Cortex of kidney (tissue), 1 donor: Measurements from ENCODE around the gene KRTAP2-4.
"Not testable (repeated sequence)": the region's sequence is repeated elsewhere in the genome, so short reads cannot be mapped to it uniquely, and the experiment has no call there.

Experiments used
- DNase-seq: peaks from one replicate; lab custom pipeline; 2025; lab: John Stamatoyannopoulos, UW

The KRTAP2-4 gene, protein sequence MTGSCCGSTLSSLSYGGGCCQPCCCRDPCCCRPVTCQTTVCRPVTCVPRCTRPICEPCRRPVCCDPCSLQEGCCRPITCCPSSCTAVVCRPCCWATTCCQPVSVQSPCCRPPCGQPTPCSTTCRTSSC

DNA sequence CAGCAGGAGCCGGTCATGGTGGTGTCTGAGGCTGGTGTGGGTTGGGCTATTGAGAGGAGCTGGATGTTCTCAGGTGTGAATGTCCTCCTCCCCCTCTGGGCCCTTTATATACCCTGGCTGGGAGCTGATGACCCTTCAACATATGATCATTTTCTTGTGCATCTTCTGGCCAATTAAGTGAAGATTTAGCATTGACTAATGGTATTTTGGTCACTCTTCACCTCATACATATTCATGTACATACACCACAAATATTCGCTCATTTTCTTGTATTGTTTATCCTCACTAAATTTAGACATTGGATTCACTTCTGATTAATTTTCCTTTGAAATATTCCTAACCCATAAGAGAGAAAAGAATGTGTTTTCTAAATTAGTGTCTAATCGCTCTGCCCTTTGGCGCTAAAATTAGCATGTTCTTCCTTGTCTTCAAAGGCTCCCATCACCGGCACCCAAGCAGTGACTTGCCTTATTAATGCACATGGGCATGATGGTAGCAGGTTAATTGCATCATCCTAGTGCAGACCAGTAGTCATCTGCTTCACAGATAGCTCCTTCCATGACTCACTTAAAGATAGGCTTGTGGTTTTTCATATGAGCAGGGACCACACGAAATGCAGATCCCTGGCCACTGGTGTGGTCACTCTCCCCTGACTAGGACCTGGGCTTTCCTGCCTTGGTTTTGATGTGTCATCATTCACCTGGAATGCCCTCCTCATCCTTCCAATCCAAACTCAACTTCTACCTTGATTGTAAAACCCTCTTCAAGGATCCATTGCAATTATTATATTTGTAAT lies at the start of gene KRTAP2-4:
Gene KRTAP2-4 (minus strand): TSS at position 51 of the 796 bp plus-strand sequence. CDS start 34 bp downstream, at position 17.
- DNase-seq = no peak

DNA sequence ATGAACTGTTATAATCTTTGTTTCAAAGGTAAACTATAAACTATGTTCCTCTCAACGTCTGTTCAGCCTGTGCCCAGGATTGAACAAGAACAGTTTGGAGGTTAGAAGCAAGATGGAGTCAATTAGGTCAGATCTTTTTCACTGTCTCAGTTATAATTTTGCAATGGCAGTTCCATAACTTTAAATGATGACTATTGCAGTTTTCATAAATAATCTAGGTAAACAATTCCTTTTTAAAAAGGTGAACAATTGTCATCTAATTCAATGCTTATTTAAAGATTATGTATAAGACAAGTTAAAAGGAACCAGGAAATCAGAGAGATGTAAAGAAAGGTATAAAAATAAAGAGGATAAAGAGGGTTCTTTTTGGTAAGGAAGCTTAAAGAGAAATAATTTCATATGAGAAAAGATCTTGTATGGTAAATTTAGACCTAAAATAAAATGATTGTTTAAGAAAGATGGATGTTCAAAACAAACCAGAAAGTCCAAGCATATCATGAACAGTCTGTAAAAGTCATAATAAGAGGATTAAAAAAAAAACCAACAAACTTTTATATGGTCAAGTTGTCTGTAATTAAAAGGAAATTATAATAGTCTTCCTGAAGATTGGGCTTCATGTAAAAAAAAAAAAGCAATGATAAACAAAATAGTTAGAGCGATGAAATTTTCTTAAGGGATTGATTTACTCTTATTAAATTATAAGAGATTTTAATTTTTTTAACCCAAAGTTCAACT lies 45.6 kb upstream of the KRTAP2-4 start:
- DNase-seq = no peak

DNA sequence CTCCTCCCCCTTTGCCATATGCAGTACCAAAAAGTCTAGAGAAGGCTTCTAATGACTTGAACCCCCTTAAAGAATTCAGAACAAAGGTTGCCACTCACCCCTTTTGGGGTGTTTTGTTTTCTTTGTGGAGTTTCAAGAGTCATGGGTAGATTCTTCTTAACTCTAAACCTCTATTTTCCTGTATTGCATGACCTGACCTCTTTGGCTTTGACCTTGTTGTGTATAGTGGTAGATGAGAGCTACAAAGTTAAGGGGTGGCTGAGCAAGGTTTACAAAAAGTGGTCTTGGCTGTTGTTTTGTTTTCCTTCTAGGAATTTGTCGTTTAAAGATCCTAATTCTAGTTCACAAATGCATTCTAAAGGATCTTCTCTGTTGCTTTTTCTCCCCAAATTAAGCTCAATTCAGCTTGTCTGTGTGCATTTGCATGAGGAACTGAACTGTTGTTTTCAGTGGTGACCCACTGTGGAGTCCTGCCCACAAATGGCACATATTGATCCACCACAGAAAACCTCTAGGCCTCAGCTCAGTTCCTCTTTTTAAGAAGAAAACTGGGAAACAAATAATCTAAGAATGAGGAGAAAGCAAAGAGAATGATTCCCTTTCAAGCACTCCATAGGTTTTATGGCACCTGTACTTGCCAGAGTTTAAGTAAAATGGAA lies 43.2 kb upstream of the KRTAP2-4 start:
- DNase-seq = not testable (repeated sequence)

DNA sequence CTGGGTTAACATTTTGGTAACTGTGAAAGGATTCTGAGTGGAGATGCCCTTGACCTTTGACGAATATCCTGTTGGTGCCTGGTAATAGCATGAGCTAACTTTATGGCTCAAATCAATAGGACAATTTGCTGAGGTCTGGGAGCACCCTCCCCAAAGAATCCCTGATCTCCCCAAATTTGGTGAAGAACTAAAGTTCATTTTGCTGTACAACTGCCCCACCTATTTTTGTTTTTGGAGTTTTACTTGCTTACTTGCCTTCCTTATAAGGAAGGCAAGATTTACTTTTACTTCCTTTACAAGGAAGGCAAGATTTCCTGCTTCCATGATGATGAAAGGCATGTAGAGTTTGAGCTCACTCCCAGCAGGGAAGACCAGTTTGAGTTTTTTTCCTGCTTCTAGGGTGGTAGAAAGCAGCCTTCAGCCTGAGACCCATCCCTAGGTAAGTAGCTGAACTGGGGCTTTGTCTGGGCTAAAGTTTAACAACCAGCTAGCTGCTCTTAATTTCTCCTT lies 42.3 kb upstream of the KRTAP2-4 start:
- no peak for DNase-seq

DNA sequence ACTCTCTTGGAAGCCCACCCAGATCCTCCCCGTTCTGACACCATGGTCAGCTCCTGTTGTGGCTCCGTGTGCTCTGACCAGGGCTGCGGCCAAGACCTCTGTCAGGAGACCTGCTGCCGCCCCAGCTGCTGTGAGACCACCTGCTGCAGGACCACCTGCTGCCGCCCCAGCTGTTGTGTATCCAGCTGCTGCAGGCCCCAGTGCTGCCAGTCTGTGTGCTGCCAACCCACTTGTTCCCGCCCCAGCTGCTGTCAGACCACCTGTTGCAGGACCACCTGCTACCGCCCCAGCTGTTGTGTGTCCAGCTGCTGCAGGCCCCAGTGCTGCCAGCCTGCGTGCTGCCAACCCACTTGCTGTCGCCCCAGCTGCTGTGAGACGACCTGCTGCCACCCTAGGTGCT lies 39.7 kb upstream of the KRTAP2-4 start, which contains the start of gene KRTAP4-9:
Gene KRTAP4-9 (plus strand): TSS at position 43 of the 400 bp plus-strand sequence. CDS start 0 bp downstream, at position 43.
- not testable (repeated sequence) for DNase-seq

DNA sequence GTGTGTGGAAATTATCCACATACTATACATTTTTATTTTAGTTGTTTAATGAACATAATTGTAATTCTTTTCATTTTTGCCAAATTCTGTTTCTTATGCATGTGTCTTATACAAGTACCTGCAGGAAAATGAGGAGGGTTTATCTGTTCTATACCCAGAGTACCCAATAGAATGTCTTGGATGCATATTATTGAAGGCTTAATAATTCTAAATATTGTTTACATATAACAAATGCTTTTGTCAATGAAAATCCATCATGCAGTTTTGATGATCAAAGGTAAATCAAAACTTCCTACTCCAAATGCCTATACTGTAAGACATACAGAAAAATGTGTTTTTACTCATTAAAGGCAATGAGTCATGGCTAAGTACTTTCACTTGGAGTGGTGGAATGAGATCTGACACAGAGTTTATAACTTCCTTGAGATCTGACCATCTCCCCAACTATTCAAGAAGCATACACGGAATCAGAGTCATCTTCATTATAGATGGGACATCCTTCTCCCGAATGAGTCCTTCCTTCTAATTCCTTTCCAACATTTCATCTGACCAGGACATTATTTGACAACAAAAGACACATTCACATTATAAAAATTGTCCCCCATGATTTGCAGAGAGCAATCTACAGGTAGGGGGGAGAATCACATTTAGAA lies 38.8 kb upstream of the KRTAP2-4 start:
- not testable (repeated sequence) for DNase-seq

DNA sequence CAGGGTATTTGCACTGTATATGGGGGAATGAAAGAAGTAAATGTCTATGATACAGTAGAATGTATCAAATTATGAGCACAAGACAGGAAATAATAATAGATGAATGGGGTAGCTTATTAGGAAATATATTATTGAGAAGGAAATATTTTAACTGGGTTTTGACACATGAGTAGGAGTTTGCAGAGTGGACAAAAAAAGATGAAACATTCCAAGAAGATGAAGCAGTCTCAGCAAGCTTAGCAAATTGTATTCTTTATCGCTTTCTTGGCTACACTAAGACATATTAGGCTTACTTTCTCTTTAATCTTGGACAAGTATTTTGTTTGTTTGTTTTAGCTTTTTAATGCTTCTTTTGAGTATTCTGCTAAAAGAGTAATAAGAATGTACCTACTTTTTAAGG lies 38.2 kb upstream of the KRTAP2-4 start:
- no peak for DNase-seq

DNA sequence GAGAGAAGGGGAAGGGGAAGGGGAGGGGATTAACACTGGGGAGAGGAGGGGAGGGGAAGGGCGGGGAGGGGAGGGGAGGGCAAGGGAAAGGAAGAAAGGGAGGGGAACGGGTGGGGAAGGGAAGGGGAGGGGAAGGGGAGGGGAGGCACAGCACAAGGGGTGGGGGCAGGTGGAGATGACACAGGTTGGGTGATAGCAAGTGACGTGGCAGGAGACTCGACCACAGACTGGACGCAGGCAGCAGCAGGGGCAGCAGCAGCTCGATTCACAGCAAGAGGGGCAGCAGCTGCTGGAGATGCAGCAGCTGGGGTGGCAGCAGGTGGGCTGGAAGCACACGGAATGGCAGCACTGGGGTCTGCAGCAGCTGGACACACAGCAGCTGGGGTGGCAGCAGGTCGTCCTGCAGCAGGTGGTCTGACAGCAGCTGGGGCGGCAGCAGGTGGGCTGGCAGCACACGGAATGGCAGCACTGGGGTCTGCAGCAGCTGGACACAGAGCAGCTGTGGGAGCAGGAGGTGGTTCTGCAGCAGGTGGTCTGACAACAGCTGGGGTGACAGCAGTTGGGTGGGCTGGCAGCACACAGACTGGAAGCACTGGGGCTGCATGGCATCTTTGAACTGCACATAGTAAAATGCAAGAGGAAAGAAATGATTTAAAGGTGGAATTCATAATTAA lies 36.0 kb upstream of the KRTAP2-4 start, which contains the start of gene KRTAP4-16:
Gene KRTAP4-16 (minus strand): TSS at position 624 of the 674 bp plus-strand sequence. CDS start 0 bp downstream, at position 624.
- DNase-seq = no peak

DNA sequence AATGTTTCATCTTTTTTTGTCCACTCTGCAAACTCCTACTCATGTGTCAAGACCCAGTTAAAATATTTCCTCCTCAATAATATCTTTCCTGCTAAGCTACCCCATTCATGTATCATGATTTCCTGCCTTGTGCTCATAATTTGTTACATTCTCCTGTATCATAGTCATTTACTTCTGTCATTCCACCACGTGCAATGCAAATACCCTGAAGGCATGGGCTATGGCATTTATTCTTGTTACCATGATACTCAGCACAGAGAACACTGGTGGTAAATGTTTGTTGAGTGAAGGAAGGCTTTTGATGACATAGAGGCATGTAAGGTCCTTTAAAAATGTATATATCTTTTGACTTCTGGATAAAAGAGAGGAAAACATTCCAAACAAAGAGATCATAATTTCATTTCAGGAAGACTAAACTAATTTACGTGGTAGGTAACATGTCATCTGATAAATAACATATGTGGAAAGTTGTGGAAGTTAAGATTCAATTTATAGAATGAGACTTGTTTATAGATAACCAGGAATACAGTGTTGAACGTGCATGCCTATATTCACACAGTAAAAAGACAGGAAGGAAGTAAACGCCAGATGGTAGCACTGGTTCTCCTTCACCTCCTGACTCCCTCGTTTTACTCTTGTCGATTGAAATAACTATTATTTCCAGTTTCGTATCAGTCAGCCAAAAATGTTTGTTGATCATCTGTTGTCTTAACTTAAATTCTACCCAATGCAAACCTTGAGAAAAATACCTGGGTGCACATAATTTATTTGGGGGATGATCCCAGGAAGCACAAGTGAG lies 34.2 kb upstream of the KRTAP2-4 start:
- not testable (repeated sequence) for DNase-seq

DNA sequence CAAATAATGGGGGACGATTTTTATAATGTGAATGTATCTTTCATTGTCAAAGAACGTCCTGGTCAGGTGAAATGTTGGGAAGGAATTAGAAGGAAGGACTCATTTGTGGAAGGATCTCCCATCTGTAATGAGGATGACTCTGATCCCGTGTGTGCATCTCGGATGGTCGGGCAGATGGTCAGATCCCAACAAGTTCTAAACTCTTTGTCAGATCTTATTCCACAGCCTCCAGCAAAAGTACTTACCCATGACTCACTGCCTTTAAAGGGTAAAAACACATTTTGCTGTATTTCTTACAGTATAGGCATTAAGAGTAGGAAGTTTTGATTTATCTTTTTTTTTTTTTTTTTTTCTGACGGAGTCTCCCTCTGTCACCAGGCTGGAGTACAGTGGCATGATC lies 32.8 kb upstream of the KRTAP2-4 start:
- no peak for DNase-seq

DNA sequence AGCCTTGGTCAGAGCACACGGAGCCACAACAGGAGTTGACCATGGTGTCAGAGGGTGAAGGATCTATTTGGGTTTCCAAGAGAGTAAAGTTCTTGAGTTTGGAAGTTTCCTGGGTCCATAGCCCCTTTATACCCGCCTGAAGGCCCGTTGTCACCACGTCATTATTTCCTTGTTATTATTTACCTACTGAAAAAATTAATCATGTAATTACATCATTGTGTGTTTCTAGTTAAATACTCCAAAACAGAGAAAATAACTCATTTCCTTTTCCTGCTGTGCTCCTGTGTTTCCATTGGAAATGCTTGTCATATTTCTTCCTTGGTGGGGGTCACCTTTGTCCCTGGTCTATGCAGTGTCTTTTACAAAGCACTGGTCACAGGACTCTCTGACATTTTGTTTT lies 32.4 kb upstream of the KRTAP2-4 start, which contains the start of gene KRTAP4-8:
Gene KRTAP4-8 (minus strand): TSS at position 101 of the 400 bp plus-strand sequence. CDS start 58 bp downstream, at position 43.
- no peak for DNase-seq

DNA sequence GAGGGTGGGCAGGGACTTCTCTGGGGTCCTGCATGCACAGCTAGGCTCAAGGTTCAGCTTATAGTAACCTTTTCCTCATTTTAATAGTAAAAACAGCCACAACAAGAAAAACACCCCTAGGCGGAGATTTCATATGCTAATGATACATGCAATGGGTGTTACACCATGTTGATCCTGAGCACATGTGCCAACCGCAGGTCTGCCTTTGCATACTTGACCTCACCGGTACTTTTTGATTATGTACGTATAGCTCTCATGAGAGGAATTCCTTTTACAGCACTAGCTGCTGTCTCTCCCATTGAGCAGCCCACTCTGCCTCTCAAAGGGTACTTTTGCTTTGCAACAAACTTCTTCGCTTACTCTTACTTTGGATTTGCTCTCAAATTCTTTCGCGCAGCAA lies 30.4 kb upstream of the KRTAP2-4 start:
- no peak for DNase-seq

DNA sequence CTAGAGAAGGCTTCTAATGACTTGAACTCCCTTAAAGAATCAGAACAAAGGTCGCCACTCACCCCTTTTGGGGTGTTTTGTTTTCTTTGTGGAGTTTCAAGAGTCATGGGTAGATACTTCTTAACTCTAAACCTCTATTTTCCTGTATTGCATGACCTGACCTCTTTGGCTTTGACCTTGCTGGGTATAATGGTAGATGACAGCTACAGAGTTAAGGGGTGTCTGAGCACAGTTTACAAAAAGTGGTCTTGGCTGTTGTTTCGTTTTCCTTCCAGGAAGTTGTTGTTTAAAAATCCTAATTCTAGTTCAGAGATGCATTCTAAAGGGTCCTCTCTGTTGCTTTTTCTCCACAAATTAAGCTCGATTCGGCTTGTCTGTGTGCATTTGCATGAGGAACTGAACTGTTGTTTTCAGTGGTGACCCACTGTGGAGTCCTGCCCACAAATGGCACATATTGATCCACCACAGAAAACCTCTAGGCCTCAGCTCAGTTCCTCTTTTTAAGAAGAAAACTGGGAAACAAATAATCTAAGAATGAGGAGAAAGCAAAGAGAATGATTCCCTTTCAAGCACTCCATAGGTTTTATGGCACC lies 23.2 kb upstream of the KRTAP2-4 start:
- DNase-seq = not testable (repeated sequence)

DNA sequence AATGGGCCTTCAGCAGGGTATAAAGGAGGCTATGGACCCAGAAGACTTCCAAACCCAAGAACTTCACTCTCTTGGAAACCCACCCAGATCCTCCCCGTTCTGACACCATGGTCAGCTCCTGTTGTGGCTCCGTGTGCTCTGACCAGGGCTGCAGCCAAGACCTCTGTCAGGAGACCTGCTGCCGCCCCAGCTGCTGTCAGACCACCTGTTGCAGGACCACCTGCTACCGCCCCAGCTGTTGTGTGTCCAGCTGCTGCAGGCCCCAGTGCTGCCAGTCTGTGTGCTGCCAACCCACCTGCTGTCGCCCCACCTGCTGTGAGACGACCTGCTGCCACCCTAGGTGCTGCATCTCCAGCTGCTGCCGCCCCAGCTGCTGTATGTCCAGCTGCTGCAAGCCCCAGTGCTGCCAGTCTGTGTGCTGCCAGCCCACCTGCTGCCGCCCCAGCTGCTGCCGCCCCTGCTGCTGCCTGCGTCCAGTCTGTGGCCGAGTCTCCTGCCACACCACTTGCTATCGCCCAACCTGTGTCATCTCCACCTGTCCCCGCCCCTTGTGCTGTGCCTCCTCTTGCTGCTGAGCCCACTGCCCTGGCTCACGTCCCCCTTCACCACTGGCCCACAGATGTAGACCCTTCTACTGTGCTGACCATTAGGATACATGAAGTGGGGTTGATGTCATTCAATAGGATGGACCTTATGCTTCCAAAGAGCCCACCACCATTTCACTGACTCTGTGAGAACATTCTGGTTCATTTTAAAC lies 18.6 kb upstream of the KRTAP2-4 start, which contains the start of gene KRTAP4-7:
Gene KRTAP4-7 (plus strand): TSS at position 51 of the 757 bp plus-strand sequence. CDS start 57 bp downstream, at position 108.
- DNase-seq = not testable (repeated sequence)

DNA sequence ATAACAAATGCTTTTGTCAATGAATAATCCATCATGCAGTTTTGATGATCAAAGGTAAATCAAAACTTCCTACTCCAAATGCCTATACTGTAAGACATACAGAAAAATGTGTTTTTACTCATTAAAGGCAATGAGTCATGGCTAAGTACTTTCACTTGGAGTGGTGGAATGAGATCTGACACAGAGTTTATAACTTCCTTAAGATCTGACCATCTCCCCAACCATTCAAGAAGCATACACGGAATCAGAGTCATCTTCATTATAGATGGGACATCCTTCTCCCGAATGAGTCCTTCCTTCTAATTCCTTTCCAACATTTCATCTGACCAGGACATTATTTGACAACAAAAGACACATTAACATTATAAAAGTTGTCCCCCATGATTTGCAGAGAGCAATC lies 17.7 kb upstream of the KRTAP2-4 start:
- not testable (repeated sequence) for DNase-seq

DNA sequence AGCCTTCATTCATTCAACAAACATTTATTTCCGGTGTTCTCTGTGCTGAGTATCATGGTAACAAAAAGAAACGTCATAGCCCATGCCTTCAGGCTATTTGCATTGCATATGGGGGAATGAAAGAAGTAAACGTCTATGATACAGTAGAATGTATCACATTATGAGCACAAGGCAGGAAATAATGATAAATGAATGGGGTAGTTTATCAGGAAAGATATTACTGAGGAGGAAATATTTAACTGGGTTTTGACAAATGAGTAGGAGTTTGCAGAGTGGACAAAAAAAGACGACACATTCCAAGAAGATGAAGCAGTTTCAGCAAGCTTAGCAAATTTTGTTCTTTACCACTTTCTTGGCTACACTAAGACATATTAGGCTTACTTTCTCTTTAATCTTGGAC lies 16.9 kb upstream of the KRTAP2-4 start:
- no peak for DNase-seq

DNA sequence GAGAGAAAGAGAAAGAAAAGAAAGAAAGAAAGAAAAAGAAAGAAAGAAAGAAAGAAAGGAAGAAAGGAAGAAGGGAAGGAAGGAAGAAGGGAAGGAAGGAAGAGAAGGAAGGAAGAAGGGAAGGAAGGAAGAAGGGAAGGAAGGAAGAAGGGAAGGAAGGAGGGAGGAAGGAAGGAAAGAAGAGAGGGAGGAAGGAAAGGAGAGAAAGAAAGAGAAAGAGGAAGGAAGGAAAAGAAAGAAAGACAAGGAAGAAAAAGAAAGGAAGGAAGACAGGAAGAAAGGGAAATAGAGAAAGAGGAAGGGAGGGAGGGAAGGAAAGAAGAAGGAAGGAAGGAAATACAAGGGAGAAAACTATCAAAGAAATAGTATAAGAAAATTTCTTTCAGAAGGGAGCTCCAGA lies 11.1 kb upstream of the KRTAP2-4 start:
- DNase-seq = no peak

DNA sequence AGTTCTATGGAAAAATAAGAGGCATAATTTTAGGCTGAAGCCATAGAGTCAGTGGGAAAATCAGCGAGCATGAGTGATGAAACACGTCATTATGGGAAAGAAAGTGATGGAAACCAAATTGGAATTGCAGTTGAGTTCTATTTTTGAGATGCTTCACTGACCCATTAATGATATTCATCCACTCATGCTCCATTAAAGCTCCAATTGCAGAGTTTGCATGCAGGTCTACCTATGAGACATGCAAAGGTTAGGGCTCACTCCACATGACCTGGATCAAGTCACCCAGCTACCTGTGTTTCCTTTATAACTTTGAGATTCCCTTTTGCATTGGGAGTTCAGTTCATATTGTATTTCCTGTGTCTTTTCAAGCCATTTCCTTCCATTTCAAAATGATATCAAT lies 8.0 kb upstream of the KRTAP2-4 start:
- DNase-seq = no peak
